Measurements from ENCODE around the gene CLRN1.

The CLRN1 gene

GRCh38 chr3:150978566-150979148 lies 6.1 kb upstream of the CLRN1 start:
- no peak for DNase-seq (ENCODE audit: extremely low read depth in 1 of 2, low read depth in 1 of 2)

DNA sequence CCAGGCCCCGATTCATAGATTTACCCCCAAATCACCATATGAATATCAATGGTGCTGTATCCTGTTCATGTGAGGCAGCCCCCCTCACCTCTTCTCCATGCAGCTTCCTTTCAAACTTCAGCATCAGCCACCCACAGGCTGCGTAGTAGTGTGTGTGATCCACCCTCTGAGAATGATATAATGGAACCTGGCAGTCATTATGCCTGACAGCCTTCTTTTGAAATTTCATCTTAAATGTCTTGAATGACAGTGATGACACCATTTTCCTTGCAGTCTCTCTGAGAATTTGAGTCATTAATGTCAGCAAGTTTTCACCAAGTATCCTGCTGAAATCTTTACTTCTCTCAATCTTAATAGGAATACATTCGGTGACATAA lies 3.5 kb upstream of the CLRN1 start:
- no peak for DNase-seq (ENCODE audit: extremely low read depth in 1 of 2, low read depth in 1 of 2)

DNA sequence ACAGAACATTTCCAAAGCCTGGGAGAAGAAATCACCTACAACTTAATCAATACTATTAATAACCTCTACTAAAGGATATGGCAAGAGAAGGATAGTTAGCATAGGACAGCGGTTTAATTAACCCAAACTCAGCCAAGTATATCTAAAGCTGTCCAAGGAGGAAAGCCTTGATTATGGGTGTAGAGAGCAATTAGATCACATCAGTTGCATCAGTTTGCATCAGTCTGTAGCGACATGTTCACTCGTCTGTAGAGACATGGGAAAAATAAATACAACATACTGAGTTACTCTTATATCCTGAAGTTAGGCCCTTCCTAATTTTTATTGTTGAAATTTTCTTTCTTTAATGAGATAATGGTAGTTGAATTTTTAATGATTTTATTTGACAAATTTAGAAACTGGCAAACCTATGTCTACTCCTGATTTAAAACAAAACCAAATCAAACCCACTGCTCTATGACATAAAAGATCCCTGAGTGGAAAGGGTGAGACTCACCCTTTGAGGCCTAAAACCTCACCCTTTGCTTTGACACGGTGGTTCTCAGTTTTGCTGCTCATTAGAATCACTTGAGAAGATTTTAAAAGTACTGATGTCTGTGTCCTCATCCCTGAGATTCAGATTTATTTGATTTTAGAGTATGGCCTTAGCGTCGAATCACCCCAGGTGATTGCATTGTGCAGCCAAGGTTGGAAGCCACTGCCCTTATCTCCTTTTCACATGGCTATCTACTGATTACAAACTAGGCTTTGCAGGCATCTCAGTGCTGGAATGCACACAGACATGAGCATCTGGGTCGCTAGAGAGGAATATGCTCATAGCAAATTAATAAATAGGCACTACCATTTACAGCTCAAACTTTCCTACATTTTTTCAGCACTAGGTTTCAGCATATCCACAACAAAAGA lies 2.8 kb upstream of the CLRN1 start:
- no peak for DNase-seq (ENCODE audit: extremely low read depth in 1 of 2, low read depth in 1 of 2)

DNA sequence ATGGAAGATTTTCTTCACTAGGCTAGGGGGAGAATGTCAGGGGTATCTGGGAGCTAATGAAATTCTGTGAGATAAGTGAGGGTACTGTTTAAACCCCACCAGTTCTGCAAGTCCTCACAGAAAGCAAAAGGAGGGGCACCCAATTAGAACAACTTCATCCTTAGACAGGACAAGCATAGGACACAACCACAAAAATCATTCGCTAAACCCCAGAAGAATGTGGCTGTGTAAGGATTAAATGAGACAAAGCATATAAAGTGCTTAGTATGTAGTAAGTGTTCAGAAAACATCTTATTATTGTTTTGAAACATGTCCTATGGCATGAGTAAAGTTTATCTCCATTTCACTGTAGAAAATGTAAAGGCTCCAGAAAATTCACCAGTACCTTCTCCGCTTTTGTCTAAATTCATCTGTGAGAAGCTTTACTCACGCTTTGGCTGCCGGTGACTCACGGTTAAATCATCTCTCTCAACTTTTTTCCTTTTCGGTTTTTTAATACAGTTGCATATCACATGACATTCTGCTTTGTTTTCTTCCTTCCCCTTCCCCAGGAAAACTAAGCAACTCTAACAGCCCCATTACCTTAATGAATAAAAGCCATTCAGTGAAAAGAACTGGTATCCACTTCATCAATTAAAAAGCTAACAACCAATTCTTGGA lies 1.7 kb downstream of the CLRN1 start:
- no peak for DNase-seq (ENCODE audit: extremely low read depth in 1 of 2, low read depth in 1 of 2)

DNA sequence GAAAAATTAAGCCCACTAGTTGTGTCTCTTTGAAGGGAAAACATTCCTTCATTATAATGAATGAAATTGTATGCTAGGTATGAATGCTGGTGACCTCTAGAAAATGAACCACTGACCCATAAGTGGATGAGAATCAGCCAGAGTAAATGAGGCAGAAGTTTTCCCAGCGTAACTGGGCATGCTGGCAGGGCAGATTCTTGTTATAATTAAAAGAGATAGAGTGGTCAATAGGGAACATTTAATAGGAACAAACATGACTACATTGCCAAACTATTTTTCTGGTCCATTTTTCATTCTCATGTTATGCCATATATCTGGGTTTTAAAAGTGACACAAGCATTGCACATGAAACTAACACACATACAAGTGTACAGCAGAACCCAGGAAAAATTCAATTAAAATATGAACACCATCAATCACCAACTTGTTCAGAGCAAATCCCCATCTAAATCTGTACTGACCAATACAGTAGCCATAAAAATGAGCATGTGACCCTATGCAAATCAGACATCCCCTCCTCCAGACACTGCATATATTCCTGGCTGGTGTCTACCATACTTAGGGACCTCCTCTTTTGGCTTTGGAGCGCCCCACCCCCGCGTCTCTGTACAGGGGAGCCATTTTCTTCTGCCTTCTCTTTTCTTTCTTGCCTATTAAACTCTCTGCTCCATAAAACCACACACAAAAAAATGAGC lies 4.0 kb downstream of the CLRN1 start:
- DNase-seq (ENCODE audit: extremely low read depth in 1 of 2, low read depth in 1 of 2), result no peak

DNA sequence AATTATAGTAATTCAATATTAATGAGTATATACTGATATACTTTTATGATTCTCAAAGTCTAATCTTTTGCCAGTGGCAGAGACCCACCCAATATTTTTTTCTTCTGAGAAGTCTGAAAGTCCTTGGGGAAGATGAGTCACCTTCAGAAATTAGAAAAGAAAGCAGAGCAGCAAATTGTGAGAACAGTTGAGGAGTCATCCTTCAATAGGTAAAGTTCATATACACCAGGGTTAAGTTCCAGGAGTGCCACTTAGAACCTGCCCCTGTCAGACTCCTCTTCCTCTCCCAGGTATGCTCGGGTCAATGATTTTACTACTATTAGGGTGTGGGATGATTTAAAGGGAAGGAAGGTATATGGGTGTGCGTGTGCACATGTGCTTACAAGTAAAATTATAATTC lies 7.1 kb downstream of the CLRN1 start:
- no peak for DNase-seq (ENCODE audit: extremely low read depth in 1 of 2, low read depth in 1 of 2)

DNA sequence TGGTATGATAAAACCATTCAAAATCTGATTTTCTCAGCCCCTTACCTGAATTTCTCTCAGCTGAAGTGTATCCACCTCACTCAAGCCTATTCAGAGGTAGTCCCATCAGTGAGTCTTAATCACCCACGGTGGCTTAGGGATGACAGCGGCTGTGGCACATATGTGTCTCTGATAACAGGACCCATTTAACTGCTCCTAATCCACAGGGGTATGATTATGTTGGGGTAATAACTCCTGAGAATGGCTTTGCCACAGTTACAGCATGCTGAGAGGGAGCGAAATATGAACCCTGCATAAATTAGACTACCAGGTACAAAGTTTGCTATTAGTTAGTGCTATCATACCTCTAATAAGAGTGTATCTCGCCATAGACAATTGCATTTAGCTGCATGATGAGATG lies 10.6 kb downstream of the CLRN1 start:
- no peak for DNase-seq (ENCODE audit: extremely low read depth in 1 of 2, low read depth in 1 of 2)

GRCh38 chr3:150960708-150961684 lies 11.5 kb downstream of the CLRN1 start:
- no peak for DNase-seq (ENCODE audit: extremely low read depth in 1 of 2, low read depth in 1 of 2)

DNA sequence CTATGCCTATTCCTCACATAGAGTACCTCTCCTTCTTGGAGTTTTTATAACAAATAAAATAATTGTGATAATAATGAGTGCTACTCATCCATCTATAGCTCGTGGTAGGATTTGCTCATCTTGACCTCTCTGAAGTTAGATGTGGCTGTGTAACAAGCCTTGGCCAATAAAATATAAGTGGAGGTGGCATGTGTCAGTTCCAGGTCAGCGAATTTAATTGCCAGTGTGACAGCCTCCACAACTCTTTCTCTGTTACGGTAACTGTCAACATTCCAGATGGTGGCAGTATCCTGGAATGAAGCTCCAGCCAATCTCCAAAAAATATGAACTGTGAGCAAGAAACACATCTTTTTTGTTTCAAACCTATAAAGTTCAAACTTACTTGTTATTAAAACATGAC lies 13.8 kb downstream of the CLRN1 start:
- DNase-seq (ENCODE audit: extremely low read depth in 1 of 2, low read depth in 1 of 2), result no peak

- DNase-seq (ENCODE audit: extremely low read depth in 1 of 2, low read depth in 1 of 2), result no peak
These were observed 16.2 kb downstream of the CLRN1 start for GRCh38 chr3:150956376-150956775.

- no peak for DNase-seq (ENCODE audit: extremely low read depth in 1 of 2, low read depth in 1 of 2)
These were observed 20.6 kb downstream of the CLRN1 start for GRCh38 chr3:150951923-150952322.

DNA sequence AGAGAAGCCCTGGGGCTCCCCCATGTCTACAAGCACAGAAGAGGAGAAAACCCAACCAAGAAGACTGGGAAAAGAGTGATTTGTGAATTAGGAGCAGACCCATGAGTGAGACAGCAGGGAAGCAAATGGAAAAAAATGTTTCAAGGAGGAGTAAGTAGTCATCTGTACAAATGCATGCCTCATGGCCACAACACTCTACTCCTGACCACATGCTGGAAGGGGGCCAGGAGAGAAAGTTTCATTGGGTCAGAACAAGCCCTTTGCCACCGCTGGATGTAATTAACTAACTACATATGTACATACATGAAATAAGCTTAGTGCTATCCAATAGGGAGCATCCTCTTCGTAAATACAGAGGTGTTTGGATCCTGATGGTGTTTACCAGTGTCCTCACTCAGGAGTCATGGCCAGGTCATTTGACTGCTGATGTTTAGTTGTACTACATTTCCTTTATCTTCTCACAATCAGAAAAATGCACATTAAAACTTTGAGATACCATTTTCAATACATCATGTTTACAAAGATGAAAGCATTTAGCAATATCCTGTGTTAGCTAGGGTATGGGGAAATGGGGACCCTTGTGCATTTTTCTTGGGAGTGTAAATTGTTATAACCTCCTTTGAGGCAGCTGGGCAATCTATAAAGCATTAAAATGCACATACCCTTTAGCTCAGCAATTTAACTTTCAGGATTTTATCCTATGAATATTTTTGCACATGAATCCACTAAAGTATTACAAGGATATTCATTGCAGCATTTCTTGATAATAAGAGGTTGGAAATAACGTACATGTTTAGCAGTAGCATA lies 27.1 kb downstream of the CLRN1 start:
- DNase-seq (ENCODE audit: extremely low read depth in 1 of 2, low read depth in 1 of 2), result no peak

GRCh38 chr3:150942221-150942620 lies 30.3 kb downstream of the CLRN1 start:
- no peak for DNase-seq (ENCODE audit: extremely low read depth in 1 of 2, low read depth in 1 of 2)

GRCh38 chr3:150936693-150937092 lies 35.8 kb downstream of the CLRN1 start:
- DNase-seq (ENCODE audit: extremely low read depth in 1 of 2, low read depth in 1 of 2), result no peak

- no peak for DNase-seq (ENCODE audit: extremely low read depth in 1 of 2, low read depth in 1 of 2)
These were observed 39.0 kb downstream of the CLRN1 start for GRCh38 chr3:150933473-150933995.

- DNase-seq (ENCODE audit: extremely low read depth in 1 of 2, low read depth in 1 of 2), result no peak
These were observed 40.8 kb downstream of the CLRN1 start for GRCh38 chr3:150931745-150932144.

GRCh38 chr3:150930839-150931238 lies 41.7 kb downstream of the CLRN1 start:
- no peak for DNase-seq (ENCODE audit: extremely low read depth in 1 of 2, low read depth in 1 of 2)

- no peak for DNase-seq (ENCODE audit: extremely low read depth in 1 of 2, low read depth in 1 of 2)
These were observed 44.3 kb downstream of the CLRN1 start for GRCh38 chr3:150928234-150928633.

DNA sequence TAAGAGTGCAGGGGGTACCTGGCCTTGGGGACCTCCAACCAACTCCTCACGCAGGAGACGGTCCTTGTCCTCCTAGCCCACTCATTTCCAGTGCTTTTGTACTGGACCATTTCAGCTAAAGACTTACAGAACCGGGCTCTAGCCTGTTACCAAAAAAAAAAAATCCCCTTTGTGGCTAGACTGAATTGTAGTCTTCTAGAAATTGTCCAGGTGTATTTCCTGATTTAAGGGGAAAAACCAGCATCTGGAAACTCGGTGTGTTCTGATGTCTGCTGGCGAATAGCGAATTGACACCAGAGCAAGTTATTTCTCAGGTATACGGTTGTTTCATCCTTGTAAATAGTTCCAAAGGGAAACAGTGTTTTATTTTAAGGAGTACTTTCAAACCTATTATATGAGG lies 46.2 kb downstream of the CLRN1 start:
- no peak for DNase-seq (ENCODE audit: extremely low read depth in 1 of 2, low read depth in 1 of 2)

Data from activated CD8-positive, alpha-beta memory T cell treated with anti-CD3 and anti-CD28 coated beads for 1 hour (primary cell).